Endodermal cell (in vitro differentiated cells): ENCODE results near the gene SVIL. TPM values are rescaled to one million over a fixed set of nuclear protein-coding genes. Genes with fewer than 3 reads are reported as not detected.

ENCODE experiments used
- DNase-seq: peaks from one replicate; pipeline ENCODE4 v3.0.0-alpha.2; 2017
- H3K27ac ChIP-seq: 2 replicates; pipeline ENCODE4 v1.5.1; 2013; ENCODE audit warnings: mild to moderate bottlenecking, low read depth, low read length, moderate library complexity
- H3K27me3 ChIP-seq: 2 replicates; pipeline ENCODE4 v1.6.1; 2013; ENCODE audit warnings: mild to moderate bottlenecking, low read length, moderate library complexity; ENCODE audit not compliant: insufficient read depth, control insufficient read depth, poor library complexity, severe bottlenecking
- H3K36me3 ChIP-seq: 2 replicates; pipeline ENCODE4 v1.7.0; 2013; ENCODE audit warnings: mild to moderate bottlenecking, low read length, moderate library complexity; ENCODE audit not compliant: control insufficient read depth, insufficient read depth
- H3K4me1 ChIP-seq: one replicate; pipeline ENCODE4 v1.7.0; 2013; ENCODE audit warnings: low read length; ENCODE audit not compliant: control insufficient read depth, insufficient read depth
- H3K4me3 ChIP-seq: 2 replicates; pipeline ENCODE4 v1.5.1; 2013; ENCODE audit warnings: mild to moderate bottlenecking, low read length, moderate library complexity
- H3K9ac ChIP-seq: 2 replicates; pipeline ENCODE4 v1.6.1; 2013; ENCODE audit warnings: mild to moderate bottlenecking, low read length, moderate library complexity; ENCODE audit not compliant: poor library complexity, severe bottlenecking; ENCODE audit errors: extremely low read depth
- H3K9me3 ChIP-seq: 2 replicates; pipeline ENCODE4 v1.6.1; 2013; ENCODE audit warnings: mild to moderate bottlenecking, low read length, moderate library complexity; ENCODE audit not compliant: control insufficient read depth
- H3K27ac Mint-ChIP-seq: 2 replicates; pipeline ENCODE4 v1.8.0; 2020; ENCODE audit warnings: mixed read lengths
- H3K27me3 Mint-ChIP-seq: 2 replicates; pipeline ENCODE4 v1.8.0; 2021; ENCODE audit warnings: mild to moderate bottlenecking, mixed read lengths; ENCODE audit not compliant: insufficient read depth
- H3K36me3 Mint-ChIP-seq: 2 replicates; pipeline ENCODE4 v1.8.0; 2020; ENCODE audit warnings: low read depth, mixed read lengths
- H3K4me1 Mint-ChIP-seq: 2 replicates; pipeline ENCODE4 v1.8.0; 2020; ENCODE audit warnings: mixed read lengths
- H3K4me3 Mint-ChIP-seq: 2 replicates; pipeline ENCODE4 v1.8.0; 2020; ENCODE audit warnings: mild to moderate bottlenecking, moderate library complexity, mixed read lengths
- H3K9me3 Mint-ChIP-seq: 2 replicates; pipeline ENCODE4 v1.8.0; 2020; ENCODE audit warnings: mild to moderate bottlenecking, mixed read lengths
- CTCF ChIP-seq: fragments of 200-600 bp; sonication (generic); conservative IDR thresholded peaks from 2 replicates; pipeline ENCODE4 v1.5.0; 2021; ENCODE audit warnings: antibody characterized with exemption, mild to moderate bottlenecking
- WGBS, 2 experiments: methylation state at CpG; one replicate each; pipeline versions ENCODE4 v1.1.5 to v1.1.7; 2013; ENCODE audit warnings: missing lambda C conversion rate in 2 of 2, mixed read lengths in 1 of 2; ENCODE audit not compliant: insufficient coverage in 1 of 2, insufficient read length in 1 of 2; 5-methylcytosine and 5-hydroxymethylcytosine counted together
- total RNA-seq, 2 donors: library from RNA; stranded (reverse); fragmentation: NEBNext Ultra II Directional in 1 of 2; extraction: Animal tissue kit (Norgen Biotek cat#: 25700) in 1 of 2; gene quantifications; 2 replicates in 1 of 2; 3 replicates in 1 of 2; pipeline ENCODE4 v1.2.1, GENCODE V29; 2021

The SVIL gene
- total RNA-seq, 2 donors from 2014 or later: 25.2 to 32.9 TPM

- 92 to 96% methylated on average over 4 to 6 of the region's 6 CpGs for WGBS, 2 experiments
- no peak overlapping the region for H3K27ac Mint-ChIP-seq
- H3K4me3 Mint-ChIP-seq: no peak overlapping the region
- H3K9ac ChIP-seq: no peak overlapping the region
- peaks cover 13% of the 10 kb centered on the region for H3K36me3 Mint-ChIP-seq
- DNase-seq: peak; percentile 12
- no peak overlapping the region for H3K4me3 ChIP-seq
- peaks cover 6% of the 10 kb centered on the region for H3K4me1 Mint-ChIP-seq
- H3K27me3 ChIP-seq: no peaks in the 10 kb centered on the region
- no peaks in the 10 kb centered on the region for H3K4me1 ChIP-seq
- H3K27ac ChIP-seq: no peak overlapping the region
- TF ChIP-seq CTCF: no peak
- no peaks in the 10 kb centered on the region for H3K36me3 ChIP-seq
- H3K9me3 Mint-ChIP-seq: peaks cover 6% of the 10 kb centered on the region
- H3K27me3 Mint-ChIP-seq: no peaks in the 10 kb centered on the region
- H3K9me3 ChIP-seq: peaks cover 22% of the 10 kb centered on the region
Observed at GRCh38 chr10:29613196-29613595, 21.6 kb downstream of the SVIL start.

- Mint-ChIP-seq H3K27me3 (no peaks in the 10 kb centered on the region), H3K4me1 (peaks cover 1% of the 10 kb centered on the region), H3K36me3 (peaks cover 13% of the 10 kb centered on the region), H3K9me3 (peaks cover 6% of the 10 kb centered on the region), H3K4me3 (no peak overlapping the region), H3K27ac (no peak overlapping the region)
- 92 to 93% methylated on average over 6 to 8 of the region's 8 CpGs for WGBS, 2 experiments
- peak; percentile 15 for DNase-seq
- no peak overlapping the region for H3K27ac ChIP-seq
- peaks cover 22% of the 10 kb centered on the region for H3K9me3 ChIP-seq
- H3K4me3 ChIP-seq: no peak overlapping the region
- no peak for TF ChIP-seq CTCF
- H3K36me3 ChIP-seq: no peaks in the 10 kb centered on the region
- no peaks in the 10 kb centered on the region for H3K27me3 ChIP-seq
- no peaks in the 10 kb centered on the region for H3K4me1 ChIP-seq
- H3K9ac ChIP-seq: no peak overlapping the region
Observed at GRCh38 chr10:29612657-29613056, 22.1 kb downstream of the SVIL start.

- H3K36me3 Mint-ChIP-seq: peaks cover 13% of the 10 kb centered on the region
- Histone ChIP-seq H3K36me3 (no peaks in the 10 kb centered on the region), H3K27me3 (no peaks in the 10 kb centered on the region), H3K9ac (no peak overlapping the region), H3K27ac (no peak overlapping the region), H3K4me3 (no peak overlapping the region), H3K9me3 (peaks cover 21% of the 10 kb centered on the region), H3K4me1 (no peaks in the 10 kb centered on the region)
- H3K27ac Mint-ChIP-seq: no peak overlapping the region
- H3K4me1 Mint-ChIP-seq: no peaks in the 10 kb centered on the region
- peak; percentile 46 for DNase-seq
- H3K9me3 Mint-ChIP-seq: peaks cover 6% of the 10 kb centered on the region
- TF ChIP-seq CTCF: no peak
- no peaks in the 10 kb centered on the region for H3K27me3 Mint-ChIP-seq
- WGBS, 2 experiments: 91 to 92% methylated on average over 4 to 6 of the region's 6 CpGs
- H3K4me3 Mint-ChIP-seq: no peak overlapping the region
Observed at GRCh38 chr10:29611781-29612381, 22.9 kb downstream of the SVIL start.
